RWPE2 (cell line): ENCODE data around the gene GHSR.
"Not testable (repeated sequence)": the region's sequence is repeated elsewhere in the genome, so short reads cannot be mapped to it uniquely, and the experiment has no call there.

Experiments
- ATAC-seq: fragments of 200-7000 bp; cut with Tn5 transposase; 3 replicates; pipeline ENCODE4 v1.9.1; 2021; ENCODE audit warnings: low read depth
- DNase-seq: peaks from one replicate; pipeline ENCODE4 v3.0.0-alpha.2; 2020; ENCODE audit warnings: low spot score
- H3K27ac ChIP-seq: fragments of 450-650 bp; 2 replicates; pipeline ENCODE4 v1.5.1; 2017; ENCODE audit warnings: mild to moderate bottlenecking; ENCODE audit not compliant: poor library complexity, severe bottlenecking
- H3K27me3 ChIP-seq: fragments of 250-450 bp; sonication (Bioruptor Pico); 2 replicates; pipeline ENCODE4 v1.5.1; 2021; ENCODE audit warnings: mild to moderate bottlenecking, moderate library complexity; ENCODE audit not compliant: insufficient read depth, poor library complexity, severe bottlenecking
- H3K36me3 ChIP-seq: fragments of 250-450 bp; sonication (Bioruptor Pico); 2 replicates; pipeline ENCODE4 v1.5.1; 2020; ENCODE audit warnings: low read depth, mild to moderate bottlenecking, moderate library complexity
- H3K4me1 ChIP-seq: fragments of 250-450 bp; sonication (Bioruptor Pico); 2 replicates; pipeline ENCODE4 v1.5.1; 2021; ENCODE audit warnings: mild to moderate bottlenecking, moderate library complexity; ENCODE audit not compliant: insufficient read depth, poor library complexity, severe bottlenecking
- H3K4me3 ChIP-seq: fragments of 250-450 bp; sonication (Bioruptor Pico); 2 replicates; pipeline ENCODE4 v1.5.1; 2021; ENCODE audit warnings: mild to moderate bottlenecking, moderate library complexity; ENCODE audit not compliant: severe bottlenecking
- H3K9me3 ChIP-seq: fragments of 250-450 bp; sonication (Bioruptor Pico); 2 replicates; pipeline ENCODE4 v1.5.1; 2021; ENCODE audit warnings: mild to moderate bottlenecking, moderate library complexity; ENCODE audit not compliant: severe bottlenecking
- CTCF ChIP-seq: fragments of 450-650 bp; IDR thresholded peaks from one replicate; pipeline ENCODE4 v1.5.1; 2017; ENCODE audit warnings: mild to moderate bottlenecking, moderate library complexity; ENCODE audit not compliant: poor library complexity, severe bottlenecking

GHSR gene

GRCh38 chr3:172447611-172448579 lies at the start of gene GHSR:
Gene GHSR, minus strand, starts transcription at chr3:172448456. Its CDS starts 43 bp downstream, at chr3:172448413.
- ATAC-seq, result no peak; the same call in 2 of the 3 replicates
- peaks cover 84% of the 10 kb centered on the region for H3K27me3 ChIP-seq

DNA sequence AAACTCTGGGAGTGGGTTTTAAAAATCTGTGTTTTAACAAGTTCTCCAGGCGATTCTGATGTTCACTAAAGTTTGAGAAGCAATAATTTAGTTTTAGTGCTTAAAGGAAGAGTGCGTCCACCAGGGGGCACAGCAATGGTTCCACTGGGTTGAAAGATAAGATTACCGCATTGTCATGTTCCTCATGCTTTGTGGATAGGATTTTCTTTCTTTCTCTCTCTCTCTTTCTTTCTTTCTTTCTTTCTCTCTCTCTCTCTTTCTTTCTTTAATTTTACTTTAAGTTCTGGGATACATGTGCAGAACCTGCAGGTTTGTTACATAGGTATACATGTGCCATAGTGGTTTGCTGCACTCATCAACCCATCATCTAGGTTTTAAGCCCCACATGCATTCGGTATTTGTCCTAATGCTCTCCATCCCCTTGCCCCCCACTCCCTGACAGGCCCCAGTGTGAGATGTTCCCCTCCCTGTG lies 42.0 kb upstream of the GHSR start:
- not testable (repeated sequence) for H3K36me3 ChIP-seq, H3K9me3 ChIP-seq, H3K27ac ChIP-seq, H3K4me1 ChIP-seq, H3K4me3 ChIP-seq, H3K27me3 ChIP-seq, DNase-seq
- peak; percentile 82 for TF ChIP-seq CTCF
- ATAC-seq, result 0 out of 3 replicates have a peak, but pooled peaks have one; percentile 31

More at GRCh38 chr3:172447611-172448579, at the start of gene GHSR:
- no peaks in the 10 kb centered on the region for H3K36me3 ChIP-seq
- no peak within 1 kb of the TSS for H3K27ac ChIP-seq
- H3K4me1 ChIP-seq, result no peaks in the 10 kb centered on the region
- no peaks in the 10 kb centered on the region for H3K9me3 ChIP-seq
- TF ChIP-seq CTCF, result no peak
- no peak within 1 kb of the TSS for H3K4me3 ChIP-seq
- no peak for DNase-seq

DNA sequence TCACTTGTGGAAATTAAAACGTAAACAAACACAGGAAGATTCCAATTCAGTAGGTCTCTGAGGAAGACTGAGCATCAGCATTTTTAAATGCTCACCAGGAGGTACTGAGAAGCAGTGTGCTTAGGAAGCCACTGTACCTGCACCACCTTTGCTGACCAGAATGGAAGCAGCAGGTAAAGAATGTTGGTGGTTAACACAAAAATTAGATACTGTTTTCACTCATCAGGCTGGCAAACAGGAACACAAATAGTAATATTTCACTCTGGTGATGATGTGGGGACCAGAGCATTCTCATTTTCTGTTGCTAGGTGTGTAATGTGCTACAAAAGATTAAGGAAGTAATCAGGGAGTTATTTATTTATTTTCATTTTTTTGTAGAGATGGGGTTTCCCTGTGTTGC lies 29.9 kb upstream of the GHSR start:
- TF ChIP-seq CTCF, result no peak
- ATAC-seq (no peak), DNase-seq (no peak)
- no peak overlapping the region for H3K27ac ChIP-seq
- no peak overlapping the region for H3K4me3 ChIP-seq
- no peaks in the 10 kb centered on the region for H3K27me3 ChIP-seq
- no peaks in the 10 kb centered on the region for H3K9me3 ChIP-seq
- no peaks in the 10 kb centered on the region for H3K36me3 ChIP-seq
- H3K4me1 ChIP-seq, result no peaks in the 10 kb centered on the region

GRCh38 chr3:172476347-172476746 lies 28.1 kb upstream of the GHSR start:
- TF ChIP-seq CTCF, result no peak
- ATAC-seq, result no peak
- H3K4me3 ChIP-seq, result peak overlapping the region; percentile 33

GRCh38 chr3:172475703-172476102 lies 27.4 kb upstream of the GHSR start:
- no peak for TF ChIP-seq CTCF
- H3K4me1 ChIP-seq, result no peaks in the 10 kb centered on the region
- H3K27me3 ChIP-seq, result no peaks in the 10 kb centered on the region
- no peaks in the 10 kb centered on the region for H3K9me3 ChIP-seq
- H3K4me3 ChIP-seq, result no peak overlapping the region
- no peaks in the 10 kb centered on the region for H3K36me3 ChIP-seq
- ATAC-seq (no peak), DNase-seq (no peak)
- no peak overlapping the region for H3K27ac ChIP-seq

More at GRCh38 chr3:172476347-172476746, 28.1 kb upstream of the GHSR start:
- H3K4me1 ChIP-seq, result no peaks in the 10 kb centered on the region
- H3K9me3 ChIP-seq, result no peaks in the 10 kb centered on the region
- no peak for DNase-seq
- H3K36me3 ChIP-seq, result no peaks in the 10 kb centered on the region
- no peaks in the 10 kb centered on the region for H3K27me3 ChIP-seq
- H3K27ac ChIP-seq, result peak overlapping the region; percentile 34
